HG03039 (cell line): ENCODE measurements around the gene GLB1L3.
"Not testable (repeated sequence)": the region's sequence is repeated elsewhere in the genome, so short reads cannot be mapped to it uniquely, and the experiment has no call there.

Experiments used
- ATAC-seq: cut with Tn5 transposase; IDR thresholded peaks from one replicate; pipeline ENCODE4 v1.9.1; 2021; ENCODE audit warnings: mild to moderate bottlenecking, moderate library complexity; ENCODE audit not compliant: unreplicated experiment

GLB1L3 gene

GRCh38 chr11:134341805-134342571 lies 65.8 kb downstream of the GLB1L3 start:
- no peak for ATAC-seq

DNA sequence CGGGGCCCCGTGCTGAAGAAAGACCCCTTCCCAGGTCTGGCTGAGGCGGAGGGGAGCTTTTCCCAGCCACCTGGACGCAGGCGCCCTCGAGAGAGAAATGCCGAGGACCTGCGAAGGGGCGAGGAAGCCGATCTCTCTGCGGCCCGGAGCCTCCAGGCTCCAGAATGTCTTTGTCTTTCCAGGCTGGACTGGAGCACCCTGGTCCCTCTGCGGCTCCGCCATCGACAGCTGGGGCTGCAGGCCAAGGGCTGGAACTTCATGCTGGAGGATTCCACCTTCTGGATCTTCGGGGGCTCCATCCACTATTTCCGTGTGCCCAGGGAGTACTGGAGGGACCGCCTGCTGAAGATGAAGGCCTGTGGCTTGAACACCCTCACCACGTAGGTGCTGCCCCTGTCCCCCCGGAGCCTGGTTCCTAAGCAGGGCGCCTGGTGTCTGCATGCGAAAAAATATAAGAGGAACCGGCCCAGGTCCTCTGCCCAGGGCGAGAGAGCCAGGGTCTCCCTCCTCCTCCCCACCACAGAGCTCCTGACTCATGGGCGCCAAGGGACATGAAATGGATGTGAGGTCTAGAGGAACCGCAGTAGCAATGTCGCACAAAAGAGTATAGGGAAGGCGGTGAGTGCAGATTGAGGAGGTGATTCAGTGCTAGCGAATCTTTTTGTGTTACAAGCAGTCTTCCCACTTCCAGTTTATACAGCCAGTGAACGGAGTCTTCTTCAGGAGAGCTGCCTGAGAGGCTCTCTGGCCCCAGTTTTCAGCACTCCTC lies 66.6 kb downstream of the GLB1L3 start:
- ATAC-seq, result no peak

- no peak for ATAC-seq
These were observed 67.5 kb downstream of the GLB1L3 start for GRCh38 chr11:134343646-134344045.

DNA sequence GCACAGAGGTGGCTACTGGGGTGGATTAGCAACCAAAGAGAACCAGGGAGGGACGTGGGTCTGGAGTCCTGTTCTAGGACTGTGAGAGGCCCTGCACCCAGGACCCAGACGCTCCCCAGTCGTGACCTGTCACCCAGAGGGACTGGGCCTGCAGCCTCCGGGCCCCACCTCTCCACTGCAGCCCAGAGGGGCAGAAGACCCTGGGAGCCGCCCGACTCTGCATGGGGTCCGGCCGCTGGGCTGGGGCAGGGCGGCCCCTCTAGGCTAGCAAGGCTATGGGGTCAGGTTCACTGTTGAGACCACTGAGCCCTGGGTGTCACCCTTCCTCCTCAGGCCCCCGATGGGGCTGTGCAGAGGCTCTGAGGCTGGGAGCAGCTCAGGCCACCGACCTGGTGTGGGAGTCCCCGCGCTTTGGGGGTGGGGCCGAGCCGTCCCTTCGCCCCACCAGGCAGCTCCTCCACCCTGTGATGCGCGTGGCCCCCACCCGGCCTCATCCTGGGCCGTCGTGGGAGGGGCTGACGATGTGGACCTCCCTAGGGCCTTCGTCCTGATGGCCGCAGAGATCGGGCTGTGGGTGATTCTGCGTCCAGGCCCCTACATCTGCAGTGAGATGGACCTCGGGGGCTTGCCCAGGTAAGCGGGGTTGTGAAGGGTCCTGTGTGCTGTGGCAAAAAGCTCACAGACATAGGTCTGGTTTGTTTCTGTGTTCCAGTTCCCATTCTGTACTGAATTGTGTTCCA lies 68.5 kb downstream of the GLB1L3 start:
- not testable (repeated sequence) for ATAC-seq

DNA sequence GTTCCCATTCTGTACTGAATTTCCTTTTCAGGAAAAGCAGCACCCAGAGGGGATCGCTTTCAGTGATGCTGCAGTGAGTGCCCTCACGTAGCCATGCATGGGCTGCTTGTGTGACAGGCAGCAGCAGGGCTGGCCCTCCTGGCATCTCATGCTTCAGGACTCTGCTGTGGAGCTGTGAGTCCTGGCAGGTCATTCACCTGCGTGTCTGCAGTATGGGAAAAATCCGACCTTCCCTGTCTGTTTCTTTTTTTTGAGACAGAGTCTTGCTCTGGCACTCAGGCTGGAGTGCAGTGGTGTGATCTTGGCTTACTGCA lies 69.0 kb downstream of the GLB1L3 start:
- ATAC-seq, result no peak

- ATAC-seq, result no peak
These were observed 70.2 kb downstream of the GLB1L3 start for GRCh38 chr11:134346101-134346975.

GRCh38 chr11:134346976-134347350 lies 70.8 kb downstream of the GLB1L3 start:
- no peak for ATAC-seq

DNA sequence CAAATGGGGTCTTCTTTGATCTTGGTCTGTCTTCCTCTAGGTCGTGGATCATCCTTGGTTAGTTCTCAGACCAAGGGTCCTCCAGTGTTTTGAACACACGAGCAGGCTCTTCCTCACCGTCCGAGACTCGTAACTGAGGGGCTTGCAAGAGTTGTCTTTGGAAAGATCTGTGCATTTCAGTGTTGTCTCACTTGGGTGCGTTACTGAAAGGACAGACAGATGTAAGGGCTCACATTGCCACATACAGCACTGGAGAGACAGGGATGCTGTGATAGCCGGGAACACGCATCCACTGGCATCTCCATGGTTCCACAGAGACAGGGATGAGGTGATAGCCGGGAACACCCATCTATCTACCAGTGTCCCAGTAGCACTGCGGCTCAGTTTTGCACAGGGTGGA lies 71.3 kb downstream of the GLB1L3 start:
- ATAC-seq, result no peak

GRCh38 chr11:134349109-134349801 lies 73.1 kb downstream of the GLB1L3 start:
- ATAC-seq, result no peak

DNA sequence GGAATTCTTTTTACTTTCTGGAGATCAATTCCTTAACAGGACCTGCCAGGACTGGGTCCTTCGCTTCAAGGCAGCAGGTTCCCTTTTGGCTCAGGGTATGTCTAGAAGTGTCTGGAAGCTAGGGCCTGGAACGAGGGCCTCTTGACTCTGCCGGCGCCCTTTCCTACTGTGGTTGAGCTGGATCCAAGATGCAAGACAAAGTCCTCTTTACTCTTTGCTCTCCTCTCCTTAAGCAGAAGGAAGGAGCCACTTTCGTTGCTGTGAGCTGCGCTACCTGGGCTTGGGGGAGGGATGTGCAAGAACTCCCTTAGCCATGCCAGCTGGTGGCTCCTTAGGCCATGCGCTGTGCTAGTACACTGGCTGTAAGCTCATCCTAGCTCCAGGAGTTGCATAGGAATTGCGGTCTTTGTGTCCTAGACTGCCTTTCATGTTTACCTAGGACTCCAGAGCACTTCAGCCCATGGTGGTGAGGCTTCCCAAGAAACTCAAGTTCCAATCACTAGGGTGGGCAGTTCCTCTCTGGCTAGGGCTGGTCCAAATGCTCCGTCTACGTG lies 73.7 kb downstream of the GLB1L3 start:
- no peak for ATAC-seq

- peak; percentile 81 for ATAC-seq
These were observed 74.2 kb downstream of the GLB1L3 start for GRCh38 chr11:134350381-134350780.

- no peak for ATAC-seq
These were observed 75.9 kb downstream of the GLB1L3 start for GRCh38 chr11:134352111-134352510.

GRCh38 chr11:134355136-134355535 lies 79.0 kb downstream of the GLB1L3 start:
- ATAC-seq, result no peak

DNA sequence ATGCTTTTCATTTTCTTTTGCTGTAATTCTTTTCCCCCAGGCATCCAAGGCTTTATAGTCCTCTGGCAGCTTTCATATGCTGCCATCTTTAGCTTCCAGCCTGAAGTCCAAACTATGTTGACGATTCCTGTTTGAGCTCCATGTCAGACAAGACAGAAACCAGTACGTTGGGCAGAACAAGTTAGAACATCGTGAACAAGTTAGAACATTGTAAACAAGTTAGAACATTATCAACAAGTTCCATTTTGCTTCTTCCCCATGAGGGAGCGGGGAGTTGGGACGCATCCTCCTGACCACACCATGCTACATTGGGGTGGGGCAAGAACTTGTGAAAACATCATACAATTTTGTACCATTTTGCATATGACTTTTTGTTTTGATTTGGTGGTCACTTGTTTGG lies 79.5 kb downstream of the GLB1L3 start:
- no peak for ATAC-seq

DNA sequence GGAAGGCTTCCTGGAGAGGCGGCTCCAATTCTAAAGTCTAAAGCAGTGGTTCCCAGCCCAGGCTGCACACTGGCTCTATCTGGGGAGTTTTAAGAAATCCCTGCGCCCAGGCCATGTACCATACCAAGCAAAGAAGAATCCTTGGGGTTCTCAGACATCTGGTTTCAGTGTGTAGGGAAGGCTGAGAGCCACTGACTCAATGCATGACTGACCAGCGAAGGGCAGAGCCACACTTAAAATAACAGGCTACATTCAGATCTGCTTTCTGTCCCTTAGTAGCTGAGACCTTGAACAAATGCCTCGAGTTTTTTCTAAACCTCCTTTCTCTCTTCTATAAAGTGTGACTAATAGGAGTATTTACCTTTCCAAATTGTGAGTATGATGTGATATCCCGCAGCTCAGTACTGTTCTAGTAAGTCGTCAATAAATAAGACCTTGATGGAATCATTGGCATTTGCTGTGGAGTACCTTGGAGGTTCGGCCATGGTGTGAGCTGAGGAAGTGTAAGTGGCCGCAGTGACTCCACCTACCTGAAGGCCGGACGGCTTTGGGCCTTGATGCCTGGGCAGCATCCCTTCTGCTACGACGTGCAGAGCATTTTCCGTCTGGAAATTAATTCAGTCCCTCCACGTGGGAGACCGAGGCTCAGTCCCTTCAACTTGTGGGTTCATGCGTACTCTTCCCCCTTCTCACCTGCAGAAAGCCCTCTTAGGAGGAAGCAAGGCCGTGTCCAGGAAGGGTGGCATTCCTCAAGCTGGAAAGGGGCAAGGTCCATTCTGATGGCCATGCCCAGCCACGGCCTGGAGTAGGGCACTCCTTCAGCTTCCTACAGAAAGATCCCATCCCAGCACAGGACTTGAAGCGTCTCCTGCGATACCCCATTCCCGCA lies 80.7 kb downstream of the GLB1L3 start:
- no peak for ATAC-seq

DNA sequence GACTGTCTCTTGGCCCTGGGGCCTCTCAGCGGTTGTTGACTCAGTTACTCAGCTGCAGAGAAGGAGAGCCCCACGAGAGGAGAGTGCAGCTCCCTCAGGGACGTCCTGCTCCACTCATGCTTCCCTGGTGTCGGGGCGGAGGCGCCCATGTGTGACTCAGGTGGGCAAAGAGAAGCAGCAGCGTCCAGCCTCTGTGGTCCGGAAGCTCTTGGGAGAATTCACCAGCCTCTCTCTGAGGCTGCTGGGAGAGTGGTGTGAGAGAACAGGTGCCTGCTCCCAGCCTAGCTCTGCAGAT lies 81.3 kb downstream of the GLB1L3 start:
- no peak for ATAC-seq

DNA sequence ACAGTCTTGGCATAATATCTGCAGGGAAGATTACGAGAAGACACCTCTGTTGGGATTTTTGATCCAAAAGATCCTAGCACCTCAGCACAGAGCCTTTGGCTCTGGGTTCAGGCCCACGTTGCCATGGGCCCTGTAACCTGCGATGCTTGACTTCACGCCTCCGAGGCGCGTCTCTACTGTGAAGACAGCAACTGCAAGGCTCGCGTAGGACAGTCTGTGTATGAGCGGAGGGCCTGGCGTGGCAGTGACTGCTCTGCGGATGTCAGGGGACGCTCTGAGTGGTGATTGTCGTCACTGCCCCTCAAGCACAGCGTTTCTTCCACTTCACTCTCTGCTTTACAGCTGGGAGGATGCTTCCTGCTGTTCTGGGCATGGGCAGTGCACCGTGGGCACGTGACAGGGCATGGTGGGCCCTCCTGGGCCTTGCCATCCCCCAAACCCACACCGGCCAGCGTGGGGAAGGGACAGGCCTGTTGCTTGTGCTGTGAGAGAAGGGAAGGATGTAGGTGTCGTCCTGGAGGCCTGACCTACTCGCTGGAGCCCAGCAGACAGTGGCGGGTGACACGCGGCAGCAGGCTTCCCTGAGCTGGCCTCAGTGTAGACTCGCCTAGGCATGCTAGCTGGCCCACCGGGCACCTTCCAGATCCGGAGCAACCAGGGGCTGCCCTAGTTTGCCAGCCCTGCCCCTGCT lies 82.1 kb downstream of the GLB1L3 start:
- ATAC-seq, result no peak

DNA sequence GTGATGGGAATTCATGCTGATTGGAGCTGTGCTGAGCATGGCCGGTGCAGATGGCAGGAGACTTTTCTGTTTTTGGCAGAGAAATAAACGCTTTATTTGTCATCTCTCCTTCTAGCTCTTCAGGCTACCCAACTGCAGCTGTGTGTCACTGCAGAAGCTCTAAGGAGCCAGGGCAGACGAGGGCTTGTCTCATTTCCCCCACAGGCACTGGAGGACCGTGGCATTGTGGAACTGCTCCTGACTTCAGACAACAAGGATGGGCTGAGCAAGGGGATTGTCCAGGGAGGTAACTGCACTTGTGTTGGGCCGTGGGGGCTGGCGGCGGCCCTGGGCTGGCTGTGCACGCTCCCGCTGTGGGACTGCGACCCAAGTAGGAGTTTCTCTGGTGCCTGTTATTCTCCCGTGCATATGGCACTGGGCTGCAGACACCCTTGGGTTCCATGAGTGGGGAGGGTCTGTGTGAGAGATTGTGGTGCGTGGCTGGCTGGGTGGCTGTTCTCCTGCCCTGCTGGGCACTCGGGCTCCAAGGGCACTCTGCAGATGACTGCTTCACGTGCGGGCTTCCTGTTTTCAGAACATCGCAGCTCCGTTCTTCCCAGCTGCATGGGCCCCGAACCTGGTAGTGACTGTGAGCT lies 82.8 kb downstream of the GLB1L3 start:
- no peak for ATAC-seq
